K562 (cell line): ENCODE data around the gene GAL3ST1. TPM values are rescaled to one million over a fixed set of nuclear protein-coding genes. Genes with fewer than 3 reads are reported as not detected.

Source experiments
- ARNT ChIP-seq, 2 experiments: fragments of 450-650 bp; IDR thresholded peaks; 2 replicates each; pipeline ENCODE4 v1.6.1; 2016; ENCODE audit warnings: mild to moderate bottlenecking in 1 of 2
- CREM ChIP-seq: IDR thresholded peaks from 2 replicates; pipeline ENCODE4 v1.6.1; 2014; ENCODE audit warnings: antibody characterized with exemption, low read depth
- DIDO1 ChIP-seq: fragments of 450-650 bp; IDR thresholded peaks from 2 replicates; pipeline ENCODE4 v1.6.1; 2016; ENCODE audit warnings: low read depth, missing biosample characterization, missing genetic modification characterization
- E2F3 ChIP-seq: fragments of 250-450 bp; sonication (Bioruptor Pico); IDR thresholded peaks from 2 replicates; pipeline ENCODE4 v1.4.0; 2020; ENCODE audit warnings: mild to moderate bottlenecking
- FIP1L1 ChIP-seq: fragments of 200-400 bp; formaldehyde crosslinking; IDR thresholded peaks from 2 replicates; pipeline ENCODE4 v1.6.1; 2018; ENCODE audit warnings: mild to moderate bottlenecking, low read depth, low read length; ENCODE audit not compliant: poor library complexity, severe bottlenecking
- GABPA ChIP-seq: fragments of 200-800 bp; sonication (Bioruptor generic); conservative IDR thresholded peaks from 2 replicates; pipeline ENCODE4 v1.6.1; 2016; ENCODE audit warnings: low read depth, missing genetic modification characterization, missing compliant biosample characterization
- HDAC2 ChIP-seq: fragments of 450-650 bp; IDR thresholded peaks from 2 replicates; pipeline ENCODE4 v1.6.1; 2016; ENCODE audit warnings: mild to moderate bottlenecking
- NELFE ChIP-seq: IDR thresholded peaks from 2 replicates; pipeline ENCODE4 v1.6.1; 2011; ENCODE audit warnings: mild to moderate bottlenecking; ENCODE audit not compliant: insufficient read depth, insufficient read length
- RB1 ChIP-seq: fragments of 450-650 bp; IDR thresholded peaks from 2 replicates; pipeline ENCODE4 v1.6.1; 2017; ENCODE audit warnings: low read depth, mild to moderate bottlenecking
- TFE3 ChIP-seq: fragments of 450-650 bp; formaldehyde crosslinking; IDR thresholded peaks from 2 replicates; pipeline ENCODE4 v1.4.0; 2020; ENCODE audit warnings: mild to moderate bottlenecking, mixed read lengths
- TSHZ1 ChIP-seq: fragments of 250-450 bp; sonication (Bioruptor Pico); IDR thresholded peaks from 2 replicates; pipeline ENCODE4 v1.4.0; 2020; ENCODE audit warnings: mild to moderate bottlenecking, moderate library complexity
- UBTF ChIP-seq, 2 experiments: IDR thresholded peaks; 2 replicates each; pipeline ENCODE4 v1.6.1; 2012; ENCODE audit warnings: improper control_type of control experiment in 2 of 2, low read depth in 2 of 2, low read length in 2 of 2, borderline replicate concordance in 1 of 2
- ZNF584 ChIP-seq: fragments of 200-800 bp; sonication (Bioruptor generic); IDR thresholded peaks from 2 replicates; pipeline ENCODE4 v1.6.1; 2016; ENCODE audit warnings: low read depth, mild to moderate bottlenecking, missing genetic modification characterization, missing compliant biosample characterization
- ZNF592 ChIP-seq: fragments of 450-650 bp; IDR thresholded peaks from 2 replicates; pipeline ENCODE4 v1.6.1; 2017; ENCODE audit warnings: antibody characterized with exemption, mild to moderate bottlenecking
- polyA plus RNA-seq, 8 experiments: library from polyadenylated mRNA; depleted of rRNA in 4 of 8; stranded (reverse) in 5 of 8; unstranded in 3 of 8; fragments of >200 nt; fragmentation: Nextera tagmentation in 2 of 8; fragmentation: Illumina TruSeq in 1 of 8; extraction: Ambion mirVana in 2 of 8; extraction: Trizol in 1 of 8; gene quantifications; 2 replicates each; pipeline versions ENCODE4 v1.2.1 to v1.2.3, GENCODE V29; 2011 to 2014; ENCODE audit warnings: inconsistent platforms in 1 of 8, missing spikeins in 1 of 8
- total RNA-seq, 7 experiments: library from RNA; depleted of rRNA in 6 of 7; stranded (reverse); fragments of >200 nt in 6 of 7; fragmentation: Illumina TruSeq in 2 of 7; extraction: Trizol in 2 of 7; gene quantifications; 2 replicates each; pipeline versions ENCODE4 v1.2.1 to v1.2.3, GENCODE V29; 2011 to 2021; ENCODE audit warnings: low replicate concordance in 1 of 7

The GAL3ST1 gene
- total and polyA plus RNA-seq, 9 of the 15 experiments (the other 6 are each of a cell fraction or from before 2014, with no cell fraction given), result 0.03 to 1.9 (median 0.33) TPM; not detected in 1

GRCh38 chr22:30606455-30607299 lies 32.2 kb upstream of the GAL3ST1 start, which contains the start of gene TCN2 (continued):
- TF ChIP-seq ZNF592 (0 out of 2 replicates have a peak, but pooled peaks have one; percentile 17), TSHZ1 (no peak), FIP1L1 (no peak), UBTF (IDR thresholded peaks at IDR 0.05; ENCODE audit: borderline replicate concordance in 1 of 2, low read depth in 2 of 2, low read length in 2 of 2) (0 out of 4 replicates have a peak, but pooled peaks of 1 of the 2 experiments have one; percentile 47), RB1 (0 out of 2 replicates have a peak, but pooled peaks have one; percentile 18), CREM (no peak), TFE3 (CRISPR knock-in tag) (peak; percentile 93), ARNT (IDR thresholded peaks at IDR 0.05) (no peak), E2F3 (CRISPR knock-in tag) (no peak), HDAC2 (0 out of 2 replicates have a peak, but pooled peaks have one; percentile 31), DIDO1 (tag) (no peak), NELFE (no peak), ZNF584 (no peak), GABPA (0 out of 2 replicates have a peak, but pooled peaks have one; percentile 28)
